ENCODE data around the gene UIMC1.
A peak's percentile ranks its signal among the peaks of the same experiment; 100 is the strongest.
"Not testable (repeated sequence)": the region's sequence is repeated elsewhere in the genome, so short reads cannot be mapped to it uniquely, and the experiment has no call there.

UIMC1 gene

DNA sequence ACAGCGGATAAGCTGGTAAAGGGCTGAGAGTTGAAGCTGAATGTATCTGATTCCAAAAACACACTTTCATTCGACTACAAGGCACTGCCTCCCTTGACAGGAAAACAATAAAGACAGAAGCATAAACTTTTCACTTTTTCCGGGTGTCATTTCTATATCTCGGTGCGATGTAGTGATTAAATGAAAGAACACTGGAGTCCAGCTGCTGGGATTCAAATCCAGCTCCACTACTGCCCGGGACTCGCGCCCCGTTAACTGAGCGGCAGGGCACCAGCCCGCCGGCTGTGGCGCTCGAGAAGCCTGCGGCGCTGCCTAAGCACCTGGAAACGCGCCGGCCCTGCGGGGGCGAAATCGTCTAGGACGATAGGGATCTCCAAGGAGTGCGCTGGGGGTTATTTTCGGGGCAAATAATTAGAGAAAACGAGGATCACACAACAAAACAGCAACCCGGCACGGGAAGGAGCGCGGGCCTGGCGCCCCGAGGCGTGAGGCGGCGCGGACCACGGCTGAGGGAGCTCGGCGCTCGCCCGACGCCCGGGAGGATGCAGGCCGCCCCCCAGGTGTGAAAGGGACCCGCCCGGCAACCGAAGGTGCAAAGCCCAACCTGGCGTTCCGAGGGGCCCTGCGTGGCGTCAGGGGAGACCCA lies 837 bp downstream of the UIMC1 start:
- DNase-seq: peak; percentile 80

DNA sequence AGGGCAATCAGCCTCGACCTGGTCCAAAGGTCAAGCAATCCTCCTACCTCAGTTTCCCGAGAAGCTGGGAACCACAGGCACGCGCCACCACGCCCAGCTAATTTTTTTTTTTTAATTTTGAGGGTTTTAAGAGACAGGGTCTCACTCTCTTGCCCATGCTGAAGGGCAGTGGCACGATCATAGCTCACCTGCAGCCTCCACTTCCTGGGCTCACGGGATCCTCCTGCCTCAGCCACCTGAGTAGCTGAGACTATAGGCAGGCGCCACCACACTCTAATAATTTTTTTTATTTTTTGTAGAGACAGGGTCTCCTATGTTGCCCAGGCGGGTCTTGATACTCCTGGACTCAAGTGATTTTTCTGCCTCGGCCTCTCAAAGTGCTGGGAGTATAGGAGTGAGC lies 1.6 kb downstream of the UIMC1 start:
- no peak for DNase-seq

- DNase-seq: no peak
Measured at GRCh38 chr5:177003649-177004048, 2.9 kb downstream of the UIMC1 start.

DNA sequence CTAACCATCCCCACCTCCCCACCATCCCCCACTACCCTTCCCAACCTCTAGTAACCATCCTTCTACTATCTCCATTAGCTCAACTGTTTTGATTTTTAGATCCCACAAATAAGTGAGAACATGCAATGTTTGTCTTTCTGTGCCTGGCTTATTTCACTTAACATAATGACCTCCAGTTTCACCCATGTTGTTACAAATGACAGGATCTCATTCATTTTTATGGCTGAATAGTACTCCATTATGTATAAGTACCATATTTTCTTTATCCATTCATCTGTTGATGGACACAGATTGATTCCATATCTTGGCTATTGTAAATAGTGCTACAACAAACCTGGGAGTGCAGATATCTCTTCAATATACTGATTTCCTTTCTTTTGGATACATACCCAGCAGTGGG lies 7.1 kb downstream of the UIMC1 start:
- not testable (repeated sequence) for DNase-seq

- no peak for DNase-seq
Measured at GRCh38 chr5:176998828-176999227, 7.8 kb downstream of the UIMC1 start.

DNA sequence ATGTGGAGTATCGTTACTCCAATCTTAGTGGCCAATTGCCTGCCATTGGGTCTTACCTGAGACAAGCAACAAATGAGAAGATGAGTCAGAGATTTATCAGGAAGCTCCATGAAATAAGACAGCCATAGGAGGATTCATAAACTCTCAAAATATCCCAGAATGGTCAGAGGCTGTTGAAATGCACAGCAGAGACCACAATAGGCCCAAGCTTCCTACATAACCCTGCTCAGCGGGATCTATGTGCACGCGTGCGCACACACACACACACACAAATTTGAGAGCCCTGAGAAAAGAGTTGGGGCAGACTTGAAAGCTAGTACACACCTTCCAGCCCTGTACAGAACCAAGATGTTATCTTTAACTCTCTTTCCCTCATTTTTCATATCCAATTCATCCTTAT lies 9.8 kb downstream of the UIMC1 start:
- DNase-seq: no peak

DNA sequence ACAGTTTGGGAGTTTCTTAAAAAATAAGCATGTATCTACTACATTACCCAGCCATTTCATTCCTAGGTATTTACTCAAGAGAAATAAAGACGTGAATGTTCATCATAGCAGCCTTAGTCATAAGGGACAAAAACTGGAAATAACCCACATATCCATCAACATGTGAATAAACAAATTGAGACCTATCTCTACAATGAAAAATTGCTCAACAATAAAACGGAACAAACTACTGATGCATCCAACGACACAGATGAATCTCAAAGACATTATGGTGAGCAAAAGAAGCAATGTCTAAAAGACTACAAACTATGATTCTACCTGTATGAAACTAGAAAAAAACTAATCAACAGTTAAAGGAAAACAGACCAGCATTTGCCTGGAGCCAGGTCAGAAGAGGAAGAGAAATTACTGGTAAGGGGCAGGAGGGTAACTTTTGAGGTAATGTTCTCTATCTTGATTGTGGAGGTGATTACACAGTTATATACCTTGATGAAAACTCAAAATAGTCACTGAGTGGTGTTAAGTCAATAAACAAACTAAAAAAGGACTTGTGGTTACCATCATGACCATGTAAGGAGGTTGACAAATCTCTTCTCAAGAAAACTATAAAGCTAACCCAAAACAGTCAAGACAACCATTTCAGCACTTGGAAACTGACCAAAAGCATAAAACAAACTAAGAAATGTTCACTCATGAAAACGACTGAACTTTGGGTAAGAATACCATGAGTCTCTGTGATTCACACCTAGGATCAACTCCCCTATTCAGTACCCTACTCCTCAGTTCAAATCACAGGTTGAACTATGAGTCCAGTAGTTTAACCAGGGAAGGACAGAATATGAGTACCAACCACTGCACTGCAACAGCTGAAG lies 10.4 kb downstream of the UIMC1 start:
- no peak for DNase-seq

- DNase-seq: no peak
Measured at GRCh38 chr5:176995122-176995490, 11.5 kb downstream of the UIMC1 start.

GRCh38 chr5:176994460-176995121 lies 12.0 kb downstream of the UIMC1 start:
- DNase-seq: no peak

DNA sequence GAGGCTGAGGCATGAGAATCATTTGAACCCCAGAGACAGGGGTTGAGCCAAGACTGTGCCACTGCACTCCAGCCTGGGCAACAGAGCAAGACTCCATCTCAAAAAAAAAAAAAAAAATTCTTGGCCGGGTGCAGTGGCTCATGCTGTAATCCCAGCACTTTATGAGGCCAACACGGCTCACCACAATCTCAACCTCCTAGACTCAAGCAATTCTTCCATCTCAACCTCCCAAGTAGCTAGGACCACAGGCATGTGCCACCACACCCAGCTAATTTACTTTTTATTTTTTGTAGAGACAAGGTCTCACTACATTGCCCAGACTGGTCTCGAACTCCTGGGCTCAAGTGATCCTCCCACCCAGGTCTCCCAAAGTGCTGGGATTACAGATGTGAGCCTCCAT lies 13.5 kb downstream of the UIMC1 start:
- not testable (repeated sequence) for DNase-seq

DNA sequence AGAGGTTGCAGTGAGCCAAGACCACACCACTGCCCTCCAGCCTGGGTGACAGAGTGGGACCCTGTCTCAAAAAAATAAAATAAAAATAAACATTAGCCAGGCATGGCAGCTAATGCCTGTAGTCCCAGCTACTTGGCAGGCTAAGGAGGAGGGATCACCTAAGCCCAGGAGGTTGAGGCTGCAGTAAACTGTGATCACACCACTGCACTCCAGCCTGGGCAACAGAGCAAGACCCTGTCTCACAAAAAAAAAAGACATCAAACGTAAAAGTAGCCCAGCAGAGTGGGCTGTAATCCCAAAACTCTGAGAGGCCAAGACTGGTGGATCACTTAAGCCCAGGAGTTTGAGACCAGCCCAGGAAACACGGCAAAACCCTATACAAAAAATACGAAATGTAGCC lies 19.0 kb downstream of the UIMC1 start:
- DNase-seq: no peak

- DNase-seq: no peak
Measured at GRCh38 chr5:176986280-176986679, 20.3 kb downstream of the UIMC1 start.

DNA sequence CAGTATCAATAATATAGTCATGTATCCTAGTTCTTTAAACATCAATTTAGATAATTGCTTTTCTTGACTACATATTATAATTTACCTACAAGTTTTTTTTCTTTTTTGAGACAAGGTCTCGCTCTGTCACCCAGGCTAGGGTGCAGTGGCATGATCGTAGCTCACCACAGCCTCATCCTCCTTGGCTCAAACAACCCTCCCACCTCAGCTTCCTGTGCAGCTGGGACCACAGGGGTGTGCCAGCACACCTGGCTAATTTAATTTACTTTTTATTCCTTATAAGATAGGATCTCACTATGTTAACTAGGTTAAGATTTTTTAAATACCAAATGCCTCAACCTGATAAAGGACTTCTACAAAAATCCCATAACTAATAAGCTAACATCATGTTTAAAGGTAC lies 21.1 kb downstream of the UIMC1 start:
- DNase-seq: no peak

- not testable (repeated sequence) for DNase-seq
Measured at GRCh38 chr5:176984176-176984575, 22.4 kb downstream of the UIMC1 start.

- DNase-seq: not testable (repeated sequence)
Measured at GRCh38 chr5:176983593-176983992, 23.0 kb downstream of the UIMC1 start.

GRCh38 chr5:176983112-176983511 lies 23.5 kb downstream of the UIMC1 start:
- DNase-seq: not testable (repeated sequence)

- DNase-seq: no peak
Measured at GRCh38 chr5:176980818-176981217, 25.8 kb downstream of the UIMC1 start.

- DNase-seq: no peak
Measured at GRCh38 chr5:176979669-176980068, 26.9 kb downstream of the UIMC1 start.

- no peak for DNase-seq
Measured at GRCh38 chr5:176965633-176966032, 40.9 kb downstream of the UIMC1 start.

DNA sequence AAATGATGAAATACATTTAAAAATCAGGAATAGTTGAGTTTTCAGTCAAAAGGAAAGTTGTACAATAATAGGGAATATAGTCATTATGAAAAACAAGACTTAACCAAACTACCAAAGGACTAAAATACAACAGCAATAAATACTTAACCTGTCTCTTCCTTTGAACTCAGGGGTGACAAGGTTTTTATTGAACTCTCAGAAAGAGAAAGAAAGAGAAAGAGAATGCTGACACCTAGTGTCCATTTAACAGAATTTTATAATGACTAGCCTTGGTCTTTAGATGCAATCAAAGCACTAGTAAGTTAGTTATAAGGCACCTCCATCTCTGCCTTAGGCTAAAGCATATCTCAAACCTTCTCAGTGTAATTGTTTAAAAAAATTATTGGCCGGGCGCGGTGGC lies 47.5 kb downstream of the UIMC1 start:
- DNase-seq: peak; percentile 51

DNA sequence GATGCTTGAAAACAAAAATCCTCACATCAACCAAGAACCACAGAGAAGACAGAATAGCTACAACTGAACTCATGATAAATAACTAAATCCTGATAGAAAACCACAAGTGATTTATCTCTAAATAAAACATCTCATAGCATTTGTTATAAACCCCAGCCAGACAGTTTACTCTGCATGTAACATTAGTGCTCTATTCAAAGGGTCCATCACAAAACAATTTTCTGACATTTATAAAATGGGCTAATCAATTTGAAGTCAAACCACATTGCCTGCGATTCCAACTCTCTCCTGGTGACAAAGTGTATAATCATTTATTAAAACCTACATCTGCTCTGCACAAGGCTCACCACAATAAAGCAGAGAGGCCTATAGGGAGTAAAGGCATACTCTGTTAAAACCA lies 49.8 kb downstream of the UIMC1 start:
- DNase-seq: no peak

- DNase-seq: no peak
Measured at GRCh38 chr5:176955895-176956294, 50.7 kb downstream of the UIMC1 start.

DNA sequence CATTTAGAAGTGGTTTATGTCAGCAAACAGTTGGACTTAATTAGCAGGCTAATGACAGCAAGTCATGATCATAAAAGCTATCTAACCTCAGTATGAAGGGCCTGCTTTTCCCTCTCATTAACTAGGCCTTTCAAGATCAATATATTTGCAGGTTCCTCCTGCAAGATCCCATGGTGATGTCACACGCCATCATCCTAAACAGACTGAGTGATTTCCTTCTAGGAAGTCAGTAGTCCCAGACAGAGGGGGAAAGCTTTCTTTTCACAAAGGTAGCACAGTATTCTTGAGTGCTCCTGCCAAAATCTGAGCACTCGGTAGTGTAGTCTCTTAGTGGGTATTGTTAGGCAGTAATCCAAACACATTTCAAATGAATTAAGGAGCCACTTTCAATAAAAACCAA lies 52.5 kb downstream of the UIMC1 start:
- no peak for DNase-seq
